ENCODE measurements around the gene SF1. TPM values are rescaled to one million over a fixed set of nuclear protein-coding genes. Genes with fewer than 3 reads are reported as not detected.

Gene SF1
- total and polyA plus RNA-seq, 9 of the 15 experiments (the other 6 are each of a cell fraction or from before 2014, with no cell fraction given): 13.1 to 334 (median 111) TPM

DNA sequence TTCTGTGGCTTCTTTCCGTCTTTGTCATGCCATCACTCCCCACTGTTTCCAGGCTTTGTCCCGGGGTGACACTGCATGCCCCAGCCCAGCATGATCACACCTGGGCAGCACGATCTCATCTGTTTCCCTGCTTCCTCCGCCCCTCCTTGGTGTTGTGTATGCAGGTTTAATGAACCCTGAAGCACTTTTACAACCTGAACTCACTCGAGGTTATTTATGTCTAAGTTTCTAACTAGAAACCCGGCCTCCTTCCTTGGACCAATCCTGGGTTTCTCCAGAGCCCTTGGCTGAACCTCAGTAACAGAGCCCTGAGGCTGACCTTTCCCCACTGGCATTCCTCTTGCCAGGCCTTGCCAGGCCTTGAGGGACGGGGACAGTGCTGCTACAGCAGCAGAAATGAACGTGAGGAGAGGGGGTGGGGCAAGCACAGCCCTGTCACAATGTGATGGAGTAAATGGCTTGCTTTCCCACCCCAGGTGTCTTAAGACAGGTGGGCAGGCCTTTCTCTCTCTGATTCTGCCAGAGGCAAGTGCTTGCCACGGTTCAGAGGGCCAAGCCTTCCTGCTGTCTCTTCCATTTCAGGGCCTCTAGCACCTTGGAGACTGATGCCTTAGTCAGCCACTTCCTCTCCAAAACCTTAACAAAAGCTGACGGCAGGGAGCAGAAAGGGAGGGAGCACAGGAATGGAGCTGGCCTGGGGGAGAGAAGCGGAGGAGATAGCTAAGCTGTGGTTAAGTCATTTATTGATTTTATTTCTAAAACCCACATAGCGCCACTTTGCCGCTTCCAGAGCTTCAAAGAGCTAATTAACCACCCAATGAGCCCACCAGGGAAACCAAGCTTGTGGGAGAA is 15.4 kb downstream of the SF1 start (continued):
- TF ChIP-seq, protein P1, sequence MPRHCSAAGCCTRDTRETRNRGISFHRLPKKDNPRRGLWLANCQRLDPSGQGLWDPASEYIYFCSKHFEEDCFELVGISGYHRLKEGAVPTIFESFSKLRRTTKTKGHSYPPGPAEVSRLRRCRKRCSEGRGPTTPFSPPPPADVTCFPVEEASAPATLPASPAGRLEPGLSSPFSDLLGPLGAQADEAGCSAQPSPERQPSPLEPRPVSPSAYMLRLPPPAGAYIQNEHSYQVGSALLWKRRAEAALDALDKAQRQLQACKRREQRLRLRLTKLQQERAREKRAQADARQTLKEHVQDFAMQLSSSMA (CRISPR knock-in tag; IDR thresholded peaks at IDR 0.05): no peak
- no peak for TF ChIP-seq HEY1 (CRISPR knock-in tag; IDR thresholded peaks at IDR 0.05; ENCODE audit: borderline replicate concordance)
- TF ChIP-seq HMG20B (CRISPR knock-in tag; IDR thresholded peaks at IDR 0.05): no peak
- no peak for TF ChIP-seq ZNF217 (CRISPR knock-in tag; IDR thresholded peaks at IDR 0.05)
- TF ChIP-seq, protein P2, sequence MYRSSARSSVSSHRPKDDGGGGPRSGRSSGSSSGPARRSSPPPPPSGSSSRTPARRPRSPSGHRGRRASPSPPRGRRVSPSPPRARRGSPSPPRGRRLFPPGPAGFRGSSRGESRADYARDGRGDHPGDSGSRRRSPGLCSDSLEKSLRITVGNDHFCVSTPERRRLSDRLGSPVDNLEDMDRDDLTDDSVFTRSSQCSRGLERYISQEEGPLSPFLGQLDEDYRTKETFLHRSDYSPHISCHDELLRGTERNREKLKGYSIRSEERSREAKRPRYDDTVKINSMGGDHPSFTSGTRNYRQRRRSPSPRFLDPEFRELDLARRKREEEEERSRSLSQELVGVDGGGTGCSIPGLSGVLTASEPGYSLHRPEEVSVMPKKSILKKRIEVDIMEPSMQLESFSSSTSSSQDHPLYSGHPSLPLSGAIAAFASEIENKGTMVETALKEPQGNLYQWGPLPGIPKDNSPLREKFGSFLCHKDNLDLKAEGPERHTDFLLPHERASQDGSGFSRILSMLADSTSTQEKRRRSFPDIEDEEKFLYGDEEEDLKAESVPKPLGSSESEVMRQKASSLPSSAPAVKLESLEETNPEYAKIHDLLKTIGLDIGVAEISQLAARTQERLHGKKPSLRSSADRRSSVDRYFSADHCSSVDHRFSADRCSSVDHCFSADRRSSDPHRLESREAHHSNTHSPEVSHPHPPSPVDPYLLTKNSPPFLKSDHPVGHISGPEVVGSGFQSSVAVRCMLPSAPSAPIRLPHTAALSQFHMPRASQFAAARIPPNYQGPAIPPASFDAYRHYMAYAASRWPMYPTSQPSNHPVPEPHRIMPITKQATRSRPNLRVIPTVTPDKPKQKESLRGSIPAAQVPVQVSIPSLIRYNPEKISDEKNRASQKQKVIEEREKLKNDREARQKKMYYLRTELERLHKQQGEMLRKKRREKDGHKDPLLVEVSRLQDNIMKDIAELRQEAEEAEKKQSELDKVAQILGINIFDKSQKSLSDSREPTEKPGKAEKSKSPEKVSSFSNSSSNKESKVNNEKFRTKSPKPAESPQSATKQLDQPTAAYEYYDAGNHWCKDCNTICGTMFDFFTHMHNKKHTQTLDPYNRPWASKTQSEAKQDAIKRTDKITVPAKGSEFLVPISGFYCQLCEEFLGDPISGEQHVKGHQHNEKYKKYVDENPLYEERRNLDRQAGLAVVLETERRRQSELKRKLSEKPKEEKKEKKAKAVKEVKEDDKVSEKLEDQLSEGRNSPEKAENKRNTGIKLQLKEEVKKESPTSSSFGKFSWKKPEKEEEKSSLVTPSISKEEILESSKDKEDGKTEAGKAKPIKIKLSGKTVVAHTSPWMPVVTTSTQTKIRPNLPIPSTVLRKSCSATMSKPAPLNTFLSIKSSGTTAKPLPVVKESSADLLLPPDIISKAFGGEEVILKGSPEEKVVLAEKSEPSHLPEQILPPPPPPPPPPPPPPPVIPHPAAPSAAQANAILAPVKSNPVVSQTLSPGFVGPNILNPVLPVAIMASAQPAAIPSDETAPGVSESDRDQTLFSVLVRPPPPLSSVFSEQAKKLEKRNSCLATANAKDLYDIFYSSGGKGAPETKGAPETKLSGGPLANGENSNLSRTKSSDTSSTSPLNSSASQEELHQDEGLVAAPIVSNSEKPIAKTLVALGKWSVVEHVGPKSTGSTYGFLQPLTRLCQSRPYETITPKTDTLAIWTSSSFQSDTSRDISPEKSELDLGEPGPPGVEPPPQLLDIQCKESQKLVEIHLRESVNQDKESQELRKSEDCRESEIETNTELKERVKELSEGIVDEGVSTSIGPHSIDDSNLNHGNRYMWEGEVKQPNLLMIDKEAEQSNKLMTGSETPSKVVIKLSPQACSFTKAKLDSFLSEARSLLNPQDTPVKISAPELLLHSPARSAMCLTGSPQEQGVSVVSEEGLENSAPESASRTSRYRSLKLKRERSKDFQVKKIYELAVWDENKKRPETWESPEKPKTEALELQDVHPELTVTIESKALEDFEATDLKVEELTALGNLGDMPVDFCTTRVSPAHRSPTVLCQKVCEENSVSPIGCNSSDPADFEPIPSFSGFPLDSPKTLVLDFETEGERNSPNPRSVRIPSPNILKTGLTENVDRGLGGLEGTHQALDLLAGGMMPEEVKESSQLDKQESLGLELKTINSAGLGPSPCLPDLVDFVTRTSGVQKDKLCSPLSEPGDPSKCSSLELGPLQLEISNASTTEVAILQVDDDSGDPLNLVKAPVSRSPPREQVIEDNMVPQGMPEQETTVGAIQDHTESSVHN (IDR thresholded peaks at IDR 0.05; ENCODE audit: borderline replicate concordance in 1 of 2, low read depth in 1 of 2): no peak
- TF ChIP-seq SIN3B (IDR thresholded peaks at IDR 0.05; ENCODE audit: low read depth): no peak
- TF ChIP-seq, protein P3, sequence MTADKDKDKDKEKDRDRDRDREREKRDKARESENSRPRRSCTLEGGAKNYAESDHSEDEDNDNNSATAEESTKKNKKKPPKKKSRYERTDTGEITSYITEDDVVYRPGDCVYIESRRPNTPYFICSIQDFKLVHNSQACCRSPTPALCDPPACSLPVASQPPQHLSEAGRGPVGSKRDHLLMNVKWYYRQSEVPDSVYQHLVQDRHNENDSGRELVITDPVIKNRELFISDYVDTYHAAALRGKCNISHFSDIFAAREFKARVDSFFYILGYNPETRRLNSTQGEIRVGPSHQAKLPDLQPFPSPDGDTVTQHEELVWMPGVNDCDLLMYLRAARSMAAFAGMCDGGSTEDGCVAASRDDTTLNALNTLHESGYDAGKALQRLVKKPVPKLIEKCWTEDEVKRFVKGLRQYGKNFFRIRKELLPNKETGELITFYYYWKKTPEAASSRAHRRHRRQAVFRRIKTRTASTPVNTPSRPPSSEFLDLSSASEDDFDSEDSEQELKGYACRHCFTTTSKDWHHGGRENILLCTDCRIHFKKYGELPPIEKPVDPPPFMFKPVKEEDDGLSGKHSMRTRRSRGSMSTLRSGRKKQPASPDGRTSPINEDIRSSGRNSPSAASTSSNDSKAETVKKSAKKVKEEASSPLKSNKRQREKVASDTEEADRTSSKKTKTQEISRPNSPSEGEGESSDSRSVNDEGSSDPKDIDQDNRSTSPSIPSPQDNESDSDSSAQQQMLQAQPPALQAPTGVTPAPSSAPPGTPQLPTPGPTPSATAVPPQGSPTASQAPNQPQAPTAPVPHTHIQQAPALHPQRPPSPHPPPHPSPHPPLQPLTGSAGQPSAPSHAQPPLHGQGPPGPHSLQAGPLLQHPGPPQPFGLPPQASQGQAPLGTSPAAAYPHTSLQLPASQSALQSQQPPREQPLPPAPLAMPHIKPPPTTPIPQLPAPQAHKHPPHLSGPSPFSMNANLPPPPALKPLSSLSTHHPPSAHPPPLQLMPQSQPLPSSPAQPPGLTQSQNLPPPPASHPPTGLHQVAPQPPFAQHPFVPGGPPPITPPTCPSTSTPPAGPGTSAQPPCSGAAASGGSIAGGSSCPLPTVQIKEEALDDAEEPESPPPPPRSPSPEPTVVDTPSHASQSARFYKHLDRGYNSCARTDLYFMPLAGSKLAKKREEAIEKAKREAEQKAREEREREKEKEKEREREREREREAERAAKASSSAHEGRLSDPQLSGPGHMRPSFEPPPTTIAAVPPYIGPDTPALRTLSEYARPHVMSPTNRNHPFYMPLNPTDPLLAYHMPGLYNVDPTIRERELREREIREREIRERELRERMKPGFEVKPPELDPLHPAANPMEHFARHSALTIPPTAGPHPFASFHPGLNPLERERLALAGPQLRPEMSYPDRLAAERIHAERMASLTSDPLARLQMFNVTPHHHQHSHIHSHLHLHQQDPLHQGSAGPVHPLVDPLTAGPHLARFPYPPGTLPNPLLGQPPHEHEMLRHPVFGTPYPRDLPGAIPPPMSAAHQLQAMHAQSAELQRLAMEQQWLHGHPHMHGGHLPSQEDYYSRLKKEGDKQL (CRISPR knock-in tag; IDR thresholded peaks at IDR 0.05; ENCODE audit: borderline replicate concordance): no peak

Measured in K562 (cell line).